NCI-H526 (cell line): ENCODE results near the gene LMO7.

Experiments
- DNase-seq, 2 experiments: peaks; one replicate each; lab custom pipeline; 2025; lab: John Stamatoyannopoulos, UW

LMO7 gene

GRCh38 chr13:75843074-75843473, 206.9 kb downstream of the LMO7 start:
- DNase-seq = no peak

- no peak for DNase-seq
Observed at GRCh38 chr13:75843991-75844390, 207.9 kb downstream of the LMO7 start.

DNA sequence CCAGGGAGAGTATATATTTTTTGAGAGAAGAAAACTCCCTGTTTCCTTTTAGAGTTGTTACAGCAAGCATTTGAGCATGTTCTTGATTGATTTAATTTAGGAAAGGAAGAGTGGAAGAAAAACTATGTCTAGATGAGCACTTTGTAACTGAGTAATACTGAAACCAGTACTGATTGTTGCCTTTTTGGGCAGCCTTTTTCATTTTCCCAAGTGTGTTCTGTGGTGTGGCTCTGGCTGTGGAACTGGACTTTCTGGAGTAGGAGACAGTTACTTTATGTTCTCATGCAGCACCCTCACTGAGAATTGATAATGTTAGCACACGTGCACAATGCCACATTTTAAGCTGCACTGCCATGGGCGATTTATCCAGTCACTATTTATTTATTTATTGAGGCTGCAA, 211.5 kb downstream of the LMO7 start:
- no peak for DNase-seq

GRCh38 chr13:75850916-75851315, 214.8 kb downstream of the LMO7 start:
- DNase-seq = no peak

- no peak for DNase-seq
Observed at GRCh38 chr13:75855216-75855615, 219.1 kb downstream of the LMO7 start.

DNA sequence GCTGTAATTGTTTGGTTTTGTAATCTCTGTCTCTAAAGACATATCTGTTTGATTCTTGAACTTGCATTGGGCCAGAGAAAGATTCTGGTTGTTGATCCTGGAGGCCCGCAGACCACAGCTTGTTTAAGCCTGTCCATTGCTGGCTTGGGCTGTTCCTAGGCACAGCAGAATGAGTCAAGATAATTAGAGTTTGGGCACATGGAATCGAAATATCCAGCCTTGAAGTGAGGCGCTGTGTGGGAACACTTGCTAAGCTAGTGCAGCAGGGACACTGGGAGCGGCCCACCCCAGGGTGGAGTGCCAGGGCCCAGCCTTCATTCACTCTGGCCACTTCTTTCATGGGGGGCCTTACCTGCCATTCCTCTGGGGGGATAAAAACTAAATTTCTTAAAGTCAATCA, 219.7 kb downstream of the LMO7 start:
- DNase-seq = no peak

GRCh38 chr13:75857291-75857690, 221.2 kb downstream of the LMO7 start:
- no peak for DNase-seq

GRCh38 chr13:75860935-75861334, 224.8 kb downstream of the LMO7 start:
- DNase-seq = no peak

DNA sequence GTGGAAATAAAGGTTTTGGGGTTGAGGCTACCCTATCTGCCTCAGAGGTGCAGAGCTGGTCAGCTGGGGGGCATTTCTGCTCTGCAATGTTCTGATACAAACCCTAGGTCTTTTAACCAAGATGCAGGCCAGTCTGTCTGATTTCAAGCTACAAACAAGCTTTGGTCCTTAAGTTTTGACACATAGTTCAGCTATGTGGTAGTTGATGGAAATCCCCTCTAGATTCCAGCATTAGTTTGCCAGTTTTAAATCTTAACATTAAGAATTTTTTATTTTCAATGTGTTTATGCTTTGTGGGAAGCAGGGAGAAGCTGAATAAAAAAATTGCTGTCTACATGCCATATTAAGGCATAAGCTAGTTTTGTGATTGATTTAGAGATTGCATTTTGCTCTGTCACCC, 225.7 kb downstream of the LMO7 start:
- no peak for DNase-seq

- no peak for DNase-seq
Observed at GRCh38 chr13:75864718-75865117, 228.6 kb downstream of the LMO7 start.

- DNase-seq = no peak
Observed at GRCh38 chr13:75867379-75868117, 231.4 kb downstream of the LMO7 start.

- no peak for DNase-seq
Observed at GRCh38 chr13:75869981-75870380, 233.9 kb downstream of the LMO7 start.

GRCh38 chr13:75870397-75870903, 234.3 kb downstream of the LMO7 start:
- DNase-seq = peak in 1 of 2 experiments; percentile 49

GRCh38 chr13:75871059-75871458, 234.9 kb downstream of the LMO7 start:
- DNase-seq = no peak

- no peak for DNase-seq
Observed at GRCh38 chr13:75872980-75873379, 236.8 kb downstream of the LMO7 start.

DNA sequence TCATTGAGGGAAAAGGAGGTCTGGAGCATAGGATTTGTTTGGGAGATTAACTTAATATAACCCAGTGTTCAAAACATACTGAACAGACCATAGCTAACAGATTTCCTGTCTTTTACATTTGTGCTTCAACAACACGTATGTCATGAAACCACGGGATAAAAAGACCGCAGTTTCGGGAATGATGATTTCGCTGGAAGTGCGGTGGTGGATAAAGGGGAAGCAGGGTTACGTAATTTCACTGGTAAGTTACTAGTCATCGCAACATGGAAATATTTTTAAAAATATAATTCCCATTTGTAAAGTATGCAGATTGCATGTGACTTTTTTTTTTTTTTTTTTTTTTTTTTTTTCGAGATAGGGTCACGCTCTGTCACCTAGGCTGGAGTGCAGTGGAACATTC, 237.4 kb downstream of the LMO7 start:
- DNase-seq = no peak

DNA sequence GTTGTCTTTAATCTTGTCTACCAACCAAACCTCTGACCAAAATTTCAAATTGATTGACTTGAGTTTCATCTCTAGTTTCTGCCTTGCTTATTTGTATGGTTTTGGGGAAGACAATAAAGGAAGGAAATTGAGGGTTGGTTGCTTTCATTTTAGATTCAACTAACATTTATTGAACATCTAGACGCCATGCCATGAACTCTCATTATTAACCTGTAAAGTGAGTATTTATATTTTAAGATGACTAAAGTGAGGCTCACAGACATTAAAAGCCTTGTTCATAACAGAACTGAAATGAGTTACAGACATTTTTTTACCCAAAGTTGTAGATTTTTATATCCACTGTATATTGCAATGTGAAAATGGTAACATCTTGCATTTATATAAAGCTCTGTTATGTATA, 239.3 kb downstream of the LMO7 start:
- no peak for DNase-seq

DNA sequence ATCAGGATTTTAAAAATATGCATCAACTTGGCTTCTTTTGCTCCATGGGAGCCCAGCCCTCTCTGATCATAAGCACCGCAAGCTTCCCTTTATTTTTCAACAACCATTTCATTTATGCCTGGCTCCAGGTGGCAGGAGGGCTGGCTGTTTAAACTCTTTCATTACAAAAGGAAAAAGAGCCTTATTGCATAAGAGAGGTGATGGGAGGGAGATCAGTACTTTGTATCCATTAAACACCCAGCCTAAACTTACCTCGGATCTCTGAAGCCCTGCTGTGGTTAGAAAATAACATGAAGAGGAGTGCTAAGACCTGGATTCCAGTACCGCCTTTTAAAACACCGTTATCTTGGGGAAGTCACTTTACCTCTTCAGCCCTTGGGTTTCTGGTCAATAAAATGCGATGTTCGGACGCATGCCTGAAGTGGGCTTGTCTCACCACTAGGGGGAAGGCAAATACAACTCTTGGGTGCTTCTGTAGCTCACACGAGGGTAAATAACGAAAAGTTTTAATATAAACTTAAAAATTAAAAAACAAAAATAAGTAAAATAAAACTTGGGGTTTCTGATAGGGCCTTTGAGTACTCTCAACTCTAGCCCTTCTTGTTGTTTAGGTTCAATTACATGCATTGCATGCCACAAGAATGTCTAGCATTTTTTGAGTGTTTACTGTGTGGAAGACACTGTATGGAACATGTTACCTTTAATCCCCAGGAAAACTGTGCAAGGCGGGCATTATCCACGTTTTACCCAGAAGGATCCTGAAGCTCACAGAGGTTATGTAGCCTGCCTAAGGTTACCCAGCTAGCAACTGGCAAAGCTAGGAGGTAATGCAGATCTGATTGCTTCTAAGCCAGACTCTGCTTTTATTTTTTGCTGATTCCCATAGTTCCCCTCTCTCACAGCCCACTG, 240.3 kb downstream of the LMO7 start:
- peak; percentile 70 to 85 for DNase-seq

DNA sequence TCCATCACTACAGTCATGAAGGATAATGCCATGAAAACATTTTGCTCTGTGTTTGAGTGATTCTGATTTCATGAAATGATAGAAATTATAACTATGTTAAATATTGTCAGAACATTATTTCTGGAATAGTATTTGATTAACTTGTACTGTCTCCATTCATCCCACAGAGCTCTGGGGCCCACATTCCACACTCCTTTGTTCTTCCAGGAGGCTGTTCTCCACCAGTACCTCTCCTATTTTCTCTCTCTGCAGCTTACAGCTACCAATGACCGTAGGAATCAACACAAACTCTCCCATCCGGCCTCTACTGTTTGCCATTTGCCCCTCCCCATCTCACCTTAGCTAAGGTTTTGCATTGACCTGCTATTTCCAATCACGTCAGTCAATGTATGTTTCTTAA, 240.9 kb downstream of the LMO7 start:
- DNase-seq = no peak

DNA sequence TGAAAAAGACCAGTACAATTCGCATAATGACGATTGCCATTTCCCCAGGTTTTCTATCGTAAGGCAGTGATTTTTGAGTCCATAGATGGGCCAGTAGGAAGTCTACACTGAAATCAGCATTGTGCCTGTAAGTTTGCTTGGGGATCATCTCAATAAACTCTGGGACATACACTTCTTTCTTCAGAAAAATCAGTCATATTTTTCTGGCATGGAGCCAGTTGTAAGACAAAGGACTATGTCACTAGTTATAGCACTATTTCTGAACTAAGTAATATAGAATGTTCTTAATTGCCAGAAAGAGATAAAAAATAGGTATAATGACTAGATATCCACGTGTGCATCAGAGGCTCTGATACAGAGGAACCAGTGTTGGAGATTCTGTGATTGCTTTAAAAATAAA, 243.5 kb downstream of the LMO7 start:
- DNase-seq = no peak

- no peak for DNase-seq
Observed at GRCh38 chr13:75881109-75881775, 245.1 kb downstream of the LMO7 start.

DNA sequence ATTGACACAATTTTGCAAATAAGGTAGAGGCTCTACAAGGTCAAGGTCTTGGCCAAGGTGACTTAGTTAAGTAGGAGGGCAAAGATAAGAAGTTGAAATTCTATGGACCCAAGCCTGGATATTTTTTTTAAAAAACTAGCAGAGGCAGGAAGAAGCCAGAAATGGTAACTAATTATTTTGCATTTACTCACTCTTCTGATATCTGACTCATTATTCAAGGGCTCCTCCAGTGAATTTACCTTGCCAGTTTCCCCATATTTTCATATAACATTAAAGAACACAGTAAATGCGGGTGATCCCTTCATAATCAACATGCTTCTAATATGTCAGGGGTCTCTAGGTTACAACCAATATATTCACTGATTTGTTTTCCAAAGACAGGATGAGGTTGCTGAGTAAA, 246.1 kb downstream of the LMO7 start:
- no peak for DNase-seq

GRCh38 chr13:75889427-75889826, 253.3 kb downstream of the LMO7 start:
- DNase-seq = no peak
